ENCODE results near the gene ERV3-1.
"Not testable (repeated sequence)": the region's sequence is repeated elsewhere in the genome, so short reads cannot be mapped to it uniquely, and the experiment has no call there.

The ERV3-1 gene

DNA sequence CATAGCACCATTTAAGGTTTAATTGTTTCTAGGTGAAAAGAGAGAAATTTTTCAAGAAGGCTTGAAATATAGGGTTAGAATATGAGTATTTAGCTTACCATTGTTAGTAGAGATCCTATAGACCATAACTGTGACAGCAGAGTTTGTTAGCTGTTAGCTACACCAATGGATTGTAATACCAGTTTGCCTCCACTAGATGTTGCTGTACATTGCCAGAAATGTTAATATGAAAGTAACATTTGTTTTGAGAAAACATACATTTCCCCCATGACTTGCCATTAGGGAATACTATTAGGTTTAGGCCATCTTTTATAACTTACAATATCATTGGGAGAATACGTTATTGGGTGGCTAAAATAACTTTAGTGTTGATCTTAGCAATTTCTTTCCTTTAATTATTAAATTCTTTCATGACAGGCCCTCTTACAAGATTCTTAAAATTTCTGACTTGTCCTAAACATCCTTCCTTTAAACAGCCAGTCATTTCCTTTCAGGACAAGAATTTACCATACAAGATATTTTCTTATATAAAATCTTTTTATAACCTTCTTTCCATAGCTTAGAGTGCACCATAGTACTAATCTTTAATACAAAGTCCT, 55.1 kb downstream of the ERV3-1 start:
- no peak for TF ChIP-seq EZH2phosphoT487 (IDR thresholded peaks at IDR 0.05; ENCODE audit: low read depth)
- TF ChIP-seq, protein P1, sequence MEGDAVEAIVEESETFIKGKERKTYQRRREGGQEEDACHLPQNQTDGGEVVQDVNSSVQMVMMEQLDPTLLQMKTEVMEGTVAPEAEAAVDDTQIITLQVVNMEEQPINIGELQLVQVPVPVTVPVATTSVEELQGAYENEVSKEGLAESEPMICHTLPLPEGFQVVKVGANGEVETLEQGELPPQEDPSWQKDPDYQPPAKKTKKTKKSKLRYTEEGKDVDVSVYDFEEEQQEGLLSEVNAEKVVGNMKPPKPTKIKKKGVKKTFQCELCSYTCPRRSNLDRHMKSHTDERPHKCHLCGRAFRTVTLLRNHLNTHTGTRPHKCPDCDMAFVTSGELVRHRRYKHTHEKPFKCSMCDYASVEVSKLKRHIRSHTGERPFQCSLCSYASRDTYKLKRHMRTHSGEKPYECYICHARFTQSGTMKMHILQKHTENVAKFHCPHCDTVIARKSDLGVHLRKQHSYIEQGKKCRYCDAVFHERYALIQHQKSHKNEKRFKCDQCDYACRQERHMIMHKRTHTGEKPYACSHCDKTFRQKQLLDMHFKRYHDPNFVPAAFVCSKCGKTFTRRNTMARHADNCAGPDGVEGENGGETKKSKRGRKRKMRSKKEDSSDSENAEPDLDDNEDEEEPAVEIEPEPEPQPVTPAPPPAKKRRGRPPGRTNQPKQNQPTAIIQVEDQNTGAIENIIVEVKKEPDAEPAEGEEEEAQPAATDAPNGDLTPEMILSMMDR (IDR thresholded peaks at IDR 0.05; ENCODE audit: low read depth, low read length): peak; percentile 75

DNA sequence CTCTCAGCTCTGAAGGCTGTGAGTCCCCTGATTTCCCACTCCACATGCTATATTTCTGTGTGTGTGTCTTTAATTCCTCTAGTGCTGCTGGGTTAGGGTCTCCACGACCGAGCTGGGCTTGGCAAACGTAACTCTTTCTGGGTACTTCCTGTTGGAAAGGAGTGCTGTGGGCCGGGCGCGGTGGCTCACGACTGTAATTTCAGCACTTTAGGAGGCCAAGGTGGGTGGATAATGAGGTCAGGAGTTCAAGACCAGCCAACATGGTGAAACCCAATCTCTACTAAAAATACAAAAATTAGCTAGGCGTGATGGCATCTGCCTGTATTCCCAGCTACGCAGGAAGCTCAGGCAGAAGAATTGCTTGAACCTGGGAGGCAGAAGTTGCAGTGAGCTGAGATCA, 55.8 kb downstream of the ERV3-1 start:
- not testable (repeated sequence) for H3K9ac ChIP-seq (ENCODE audit: low read length); H3K27me3 ChIP-seq (ENCODE audit: low read depth, low read length); H3K79me2 ChIP-seq (ENCODE audit: low read length)

More for the DNA sequence above, 55.1 kb downstream of the ERV3-1 start:
- no peaks in the 10 kb centered on the region for H3K36me3 ChIP-seq (replicated peaks; ENCODE audit: low read depth, low read length)
- H3K4me3 ChIP-seq (ENCODE audit: low read length): no peak overlapping the region
- H3K4me1 ChIP-seq (ENCODE audit: low read length): no peaks in the 10 kb centered on the region
- H2AFZ ChIP-seq (ENCODE audit: low read depth, low read length): no peak overlapping the region
- no peak overlapping the region for H3K9ac ChIP-seq (ENCODE audit: low read length)
- no peaks in the 10 kb centered on the region for H3K27me3 ChIP-seq (ENCODE audit: low read depth, low read length)
- no peak overlapping the region for H3K27ac ChIP-seq (ENCODE audit: low read length)
- no peaks in the 10 kb centered on the region for H4K20me1 ChIP-seq (ENCODE audit: insufficient read depth, low read length)
- H3K79me2 ChIP-seq (ENCODE audit: low read length): no peaks in the 10 kb centered on the region
- no peaks in the 10 kb centered on the region for H3K9me3 ChIP-seq (ENCODE audit: insufficient read depth, low read length)
- H3K4me2 ChIP-seq (ENCODE audit: low read length): no peak overlapping the region

DNA sequence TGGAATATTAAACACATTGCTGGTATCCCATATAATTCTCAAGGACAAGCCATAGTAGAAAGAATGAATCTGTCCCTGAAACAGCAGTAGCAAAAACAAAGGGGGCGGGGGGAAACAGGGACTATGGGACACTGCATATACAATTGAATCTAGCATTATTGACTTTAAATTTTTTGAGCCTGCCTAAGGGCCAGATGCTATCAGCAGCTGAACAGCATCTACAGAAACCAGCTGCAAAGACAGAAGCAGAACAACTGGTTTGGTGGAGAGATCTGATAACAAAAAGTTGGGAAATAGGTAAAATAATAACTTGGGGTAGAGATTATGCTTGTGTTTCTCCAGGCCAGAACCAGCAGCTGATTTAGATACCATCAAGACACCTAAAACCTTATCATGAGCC, 57.7 kb downstream of the ERV3-1 start:
- not testable (repeated sequence) for H3K36me3 ChIP-seq (replicated peaks; ENCODE audit: low read depth, low read length); H3K27me3 ChIP-seq (ENCODE audit: low read depth, low read length); H3K79me2 ChIP-seq (ENCODE audit: low read length); H2AFZ ChIP-seq (ENCODE audit: low read depth, low read length); H3K4me1 ChIP-seq (ENCODE audit: low read length); H3K4me3 ChIP-seq (ENCODE audit: low read length); H3K27ac ChIP-seq (ENCODE audit: low read length); H4K20me1 ChIP-seq (ENCODE audit: insufficient read depth, low read length); H3K9ac ChIP-seq (ENCODE audit: low read length); H3K9me3 ChIP-seq (ENCODE audit: insufficient read depth, low read length); H3K4me2 ChIP-seq (ENCODE audit: low read length)

More for the DNA sequence above, 55.8 kb downstream of the ERV3-1 start:
- H3K4me3 ChIP-seq (ENCODE audit: low read length); H3K4me1 ChIP-seq (ENCODE audit: low read length); H3K4me2 ChIP-seq (ENCODE audit: low read length); H4K20me1 ChIP-seq (ENCODE audit: insufficient read depth, low read length); H3K9me3 ChIP-seq (ENCODE audit: insufficient read depth, low read length); H3K36me3 ChIP-seq (replicated peaks; ENCODE audit: low read depth, low read length); H3K27ac ChIP-seq (ENCODE audit: low read length); H2AFZ ChIP-seq (ENCODE audit: low read depth, low read length): not testable (repeated sequence)

DNA sequence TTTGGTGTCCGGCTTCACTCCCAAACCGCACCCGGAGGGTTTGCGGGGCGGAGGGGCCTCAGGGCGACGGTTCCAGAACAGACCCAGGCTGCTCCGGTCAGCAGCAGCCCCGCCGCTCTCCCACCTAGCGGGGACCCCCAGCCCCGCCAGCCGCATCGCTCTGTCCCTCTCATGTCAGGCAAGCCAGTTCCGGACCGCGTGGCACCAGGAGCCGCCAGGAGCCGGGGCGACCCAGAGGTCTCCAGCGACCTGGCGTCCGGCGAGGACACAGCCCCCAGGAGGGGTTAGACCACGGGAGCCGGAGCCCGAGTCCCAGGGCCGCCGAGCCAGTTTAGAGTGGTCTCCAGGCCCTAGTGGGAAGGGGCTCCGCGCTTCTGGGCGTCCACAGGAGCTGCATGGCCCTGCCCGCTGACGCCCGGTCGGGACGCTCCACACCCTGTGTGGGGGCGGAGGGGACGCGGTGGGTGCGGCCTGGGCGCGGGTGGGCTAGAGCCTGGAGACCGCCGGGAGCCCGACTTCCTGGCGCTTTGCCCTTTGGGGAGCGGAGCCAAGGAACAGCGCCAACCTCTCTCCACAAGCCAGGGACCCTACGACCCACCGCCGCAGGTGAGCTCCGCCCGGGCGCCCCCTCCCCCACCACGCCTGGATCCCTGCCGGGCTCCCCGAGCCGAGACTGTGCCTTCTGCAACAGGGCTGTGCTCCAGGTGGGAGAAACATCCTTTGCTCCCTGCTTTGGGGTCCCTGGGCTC, 59.1 kb downstream of the ERV3-1 start:
- Histone ChIP-seq H3K4me2 (ENCODE audit: low read length) (no peak overlapping the region), H3K36me3 (replicated peaks; ENCODE audit: low read depth, low read length) (no peaks in the 10 kb centered on the region), H3K9ac (ENCODE audit: low read length) (no peak overlapping the region), H3K27ac (ENCODE audit: low read length) (no peak overlapping the region), H3K4me1 (ENCODE audit: low read length) (no peaks in the 10 kb centered on the region), H2AFZ (ENCODE audit: low read depth, low read length) (no peak overlapping the region), H3K27me3 (ENCODE audit: low read depth, low read length) (no peaks in the 10 kb centered on the region), H3K4me3 (ENCODE audit: low read length) (no peak overlapping the region), H3K79me2 (ENCODE audit: low read length) (no peaks in the 10 kb centered on the region), H3K9me3 (ENCODE audit: insufficient read depth, low read length) (no peaks in the 10 kb centered on the region), H4K20me1 (ENCODE audit: insufficient read depth, low read length) (no peaks in the 10 kb centered on the region)
- TF ChIP-seq, protein P1 (IDR thresholded peaks at IDR 0.05; ENCODE audit: low read depth, low read length): no peak
- no peak for TF ChIP-seq EZH2phosphoT487 (IDR thresholded peaks at IDR 0.05; ENCODE audit: low read depth)

DNA sequence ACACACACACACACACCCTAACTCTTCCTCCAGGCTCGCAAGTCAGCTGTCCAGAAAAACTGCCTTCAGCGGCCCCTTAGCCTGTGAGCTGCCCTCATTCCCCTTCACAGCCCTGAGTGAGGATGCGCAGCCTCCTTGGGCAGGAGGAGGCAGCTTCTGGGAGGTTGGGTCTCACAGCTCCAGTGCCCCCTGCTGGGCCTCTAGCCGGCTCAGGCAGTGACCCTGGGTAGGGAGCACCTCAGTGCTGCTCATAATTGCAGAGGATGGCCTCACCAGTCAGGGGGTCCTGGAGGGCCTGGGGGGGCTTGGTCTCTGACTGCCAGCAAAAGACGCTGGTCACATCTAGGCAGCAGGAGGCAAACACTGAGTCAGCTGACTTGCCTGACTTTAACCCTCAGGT, 59.7 kb downstream of the ERV3-1 start:
- no peak overlapping the region for H3K9ac ChIP-seq (ENCODE audit: low read length)

More for the DNA sequence above, 59.7 kb downstream of the ERV3-1 start:
- Histone ChIP-seq H3K27me3 (ENCODE audit: low read depth, low read length) (no peaks in the 10 kb centered on the region), H3K36me3 (replicated peaks; ENCODE audit: low read depth, low read length) (no peaks in the 10 kb centered on the region), H3K79me2 (ENCODE audit: low read length) (no peaks in the 10 kb centered on the region), H3K4me3 (ENCODE audit: low read length) (no peak overlapping the region), H3K4me2 (ENCODE audit: low read length) (no peak overlapping the region), H2AFZ (ENCODE audit: low read depth, low read length) (no peak overlapping the region), H3K4me1 (ENCODE audit: low read length) (no peaks in the 10 kb centered on the region), H4K20me1 (ENCODE audit: insufficient read depth, low read length) (no peaks in the 10 kb centered on the region), H3K9me3 (ENCODE audit: insufficient read depth, low read length) (no peaks in the 10 kb centered on the region), H3K27ac (ENCODE audit: low read length) (no peak overlapping the region)
- TF ChIP-seq, protein P1 (IDR thresholded peaks at IDR 0.05; ENCODE audit: low read depth, low read length): 0 out of 2 replicates have a peak, but pooled peaks have one; percentile 9
- no peak for TF ChIP-seq EZH2phosphoT487 (IDR thresholded peaks at IDR 0.05; ENCODE audit: low read depth)
